Measurements from ENCODE around the gene SLC12A4. TPM values are rescaled to one million over a fixed set of nuclear protein-coding genes. Genes with fewer than 3 reads are reported as not detected.
"Not testable (repeated sequence)": the region's sequence is repeated elsewhere in the genome, so short reads cannot be mapped to it uniquely, and the experiment has no call there.

SLC12A4 gene
- total RNA-seq, 1 donor from 2014 or later = 93.1 TPM

- no peak for DNase-seq (ENCODE audit: low spot score)
Measured at GRCh38 chr16:67941469-67942199, 26.8 kb downstream of the SLC12A4 start.

GRCh38 chr16:67940446-67941089 lies 27.9 kb downstream of the SLC12A4 start:
- no peak for DNase-seq (ENCODE audit: low spot score)

GRCh38 chr16:67939507-67940445 lies 28.7 kb downstream of the SLC12A4 start:
- DNase-seq (ENCODE audit: low spot score) = no peak

- not testable (repeated sequence) for DNase-seq (ENCODE audit: low spot score)
Measured at GRCh38 chr16:67937713-67938112, 30.7 kb downstream of the SLC12A4 start.

- DNase-seq (ENCODE audit: low spot score) = no peak
Measured at GRCh38 chr16:67936880-67937605, 31.4 kb downstream of the SLC12A4 start.

GRCh38 chr16:67936124-67936879 lies 32.1 kb downstream of the SLC12A4 start, which contains the start of gene PSMB10:
PSMB10 (minus strand) TSS chr16:67936850; CDS start chr16:67936749, 101 bp downstream.
- DNase-seq (ENCODE audit: low spot score) = peak; percentile 84

- DNase-seq (ENCODE audit: low spot score) = peak; percentile 97
Measured at GRCh38 chr16:67935402-67936123, 32.9 kb downstream of the SLC12A4 start.

- no peak for DNase-seq (ENCODE audit: low spot score)
Measured at GRCh38 chr16:67935101-67935401, 33.4 kb downstream of the SLC12A4 start.

- no peak for DNase-seq (ENCODE audit: low spot score)
Measured at GRCh38 chr16:67934306-67935100, 33.9 kb downstream of the SLC12A4 start.

- DNase-seq (ENCODE audit: low spot score) = no peak
Measured at GRCh38 chr16:67933805-67934204, 34.6 kb downstream of the SLC12A4 start.

- no peak for DNase-seq (ENCODE audit: low spot score)
Measured at GRCh38 chr16:67932462-67932840, 36.0 kb downstream of the SLC12A4 start.

GRCh38 chr16:67931712-67932461 lies 36.5 kb downstream of the SLC12A4 start, which contains the start of gene CTRL:
CTRL (minus strand) TSS chr16:67931862; CDS start chr16:67931852, 10 bp downstream.
- DNase-seq (ENCODE audit: low spot score) = no peak

GRCh38 chr16:67930678-67931211 lies 37.7 kb downstream of the SLC12A4 start:
- no peak for DNase-seq (ENCODE audit: low spot score)

- no peak for DNase-seq (ENCODE audit: low spot score)
Measured at GRCh38 chr16:67930191-67930590, 38.2 kb downstream of the SLC12A4 start.

GRCh38 chr16:67928561-67929364 lies 39.7 kb downstream of the SLC12A4 start:
- DNase-seq (ENCODE audit: low spot score) = peak; percentile 80

- no peak for DNase-seq (ENCODE audit: low spot score)
Measured at GRCh38 chr16:67928147-67928546, 40.3 kb downstream of the SLC12A4 start.
